Mammary epithelial cell (primary cell): ENCODE measurements around the gene SUSD2.

Source experiments
- CTCF ChIP-seq, 2 donors: IDR thresholded peaks in 1 of 2; conservative IDR thresholded peaks in 1 of 2; 2 replicates each; pipeline ENCODE4 v1.5.1; 2011 to 2012; ENCODE audit warnings: inconsistent platforms in 2 of 2, low read length in 2 of 2, mild to moderate bottlenecking in 2 of 2, control low read depth in 1 of 2, low read depth in 1 of 2; ENCODE audit not compliant: insufficient read depth in 1 of 2; ENCODE audit errors: extremely low read depth in 1 of 2
- EZH2 ChIP-seq: IDR thresholded peaks from 2 replicates; pipeline ENCODE4 v1.6.1; 2012; ENCODE audit warnings: low read length, inconsistent platforms, borderline replicate concordance

GRCh38 chr22:24235315-24235714, 54.0 kb downstream of the SUSD2 start:
- TF ChIP-seq EZH2 (no peak), CTCF (conservative IDR thresholded peaks at IDR 0.05 in 1 of 2, IDR thresholded peaks at IDR 0.05 in 1 of 2; ENCODE audit: extremely low read depth in 1 of 2, insufficient read depth in 1 of 2, low read depth in 1 of 2, low read length in 2 of 2) (no peak)
